A673 (cell line): ENCODE results near the gene ZNF74.

ENCODE experiments used
- EZH2 ChIP-seq: fragments of 200-600 bp; sonication (generic); IDR thresholded peaks from 2 replicates; pipeline ENCODE4 v1.6.1; 2017; ENCODE audit warnings: borderline replicate concordance, low read depth, mild to moderate bottlenecking, mixed read lengths, antibody characterized with exemption, low read length; ENCODE audit not compliant: poor library complexity, severe bottlenecking
- TF ChIP-seq, protein P1 (sequence below): fragments of 300-800, 200-600 bp; sonication (generic); conservative IDR thresholded peaks from 2 replicates; pipeline ENCODE4 v1.5.1; 2017; ENCODE audit warnings: low read depth, mild to moderate bottlenecking, antibody characterized with exemption, low read length, moderate library complexity, mixed read lengths

DNA sequence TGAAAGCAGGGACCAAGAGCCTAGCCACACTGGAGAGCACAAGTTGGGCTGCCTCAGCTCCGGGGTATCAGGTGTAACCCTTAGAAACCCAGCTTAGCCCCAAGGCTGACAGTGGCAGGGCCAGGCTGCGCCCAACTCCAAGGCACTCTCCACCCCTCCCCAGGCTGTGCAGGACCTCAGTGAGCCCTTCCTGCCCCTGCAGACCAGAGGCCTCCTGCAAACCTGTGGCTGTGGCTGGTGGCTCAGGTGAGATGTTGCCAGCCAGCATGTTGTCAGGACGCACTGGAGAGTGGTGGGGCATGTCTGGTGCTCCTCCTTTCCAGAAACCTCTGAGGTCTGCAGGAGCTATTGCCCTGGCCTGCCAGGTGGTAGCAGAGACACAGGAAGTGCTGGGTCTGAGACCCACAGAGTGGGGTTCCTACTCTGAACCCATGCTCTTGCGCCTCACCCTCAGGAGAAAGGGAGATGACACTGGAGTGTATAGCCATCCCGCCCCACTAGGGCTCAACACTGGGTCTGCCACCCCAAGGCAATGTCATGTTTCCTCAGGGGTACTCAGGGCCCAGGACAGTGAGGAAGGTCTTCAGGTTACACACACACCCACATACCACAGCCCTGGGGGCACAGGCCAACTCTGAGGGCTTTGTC lies 46.1 kb downstream of the ZNF74 start:
- TF ChIP-seq, protein P1, sequence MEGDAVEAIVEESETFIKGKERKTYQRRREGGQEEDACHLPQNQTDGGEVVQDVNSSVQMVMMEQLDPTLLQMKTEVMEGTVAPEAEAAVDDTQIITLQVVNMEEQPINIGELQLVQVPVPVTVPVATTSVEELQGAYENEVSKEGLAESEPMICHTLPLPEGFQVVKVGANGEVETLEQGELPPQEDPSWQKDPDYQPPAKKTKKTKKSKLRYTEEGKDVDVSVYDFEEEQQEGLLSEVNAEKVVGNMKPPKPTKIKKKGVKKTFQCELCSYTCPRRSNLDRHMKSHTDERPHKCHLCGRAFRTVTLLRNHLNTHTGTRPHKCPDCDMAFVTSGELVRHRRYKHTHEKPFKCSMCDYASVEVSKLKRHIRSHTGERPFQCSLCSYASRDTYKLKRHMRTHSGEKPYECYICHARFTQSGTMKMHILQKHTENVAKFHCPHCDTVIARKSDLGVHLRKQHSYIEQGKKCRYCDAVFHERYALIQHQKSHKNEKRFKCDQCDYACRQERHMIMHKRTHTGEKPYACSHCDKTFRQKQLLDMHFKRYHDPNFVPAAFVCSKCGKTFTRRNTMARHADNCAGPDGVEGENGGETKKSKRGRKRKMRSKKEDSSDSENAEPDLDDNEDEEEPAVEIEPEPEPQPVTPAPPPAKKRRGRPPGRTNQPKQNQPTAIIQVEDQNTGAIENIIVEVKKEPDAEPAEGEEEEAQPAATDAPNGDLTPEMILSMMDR, result no peak
- no peak for TF ChIP-seq EZH2
